NCI-H1048 (cell line): ENCODE measurements around the gene CCDC14.
"Not testable (repeated sequence)": the region's sequence is repeated elsewhere in the genome, so short reads cannot be mapped to it uniquely, and the experiment has no call there.

Source experiments
- DNase-seq: peaks from one replicate; lab custom pipeline; 2025; lab: John Stamatoyannopoulos, UW

The CCDC14 gene

GRCh38 chr3:123899300-123899865 is 61.6 kb downstream of the CCDC14 start:
- no peak for DNase-seq

- no peak for DNase-seq
Measured at GRCh38 chr3:123893012-123893411, 68.0 kb downstream of the CCDC14 start.

DNA sequence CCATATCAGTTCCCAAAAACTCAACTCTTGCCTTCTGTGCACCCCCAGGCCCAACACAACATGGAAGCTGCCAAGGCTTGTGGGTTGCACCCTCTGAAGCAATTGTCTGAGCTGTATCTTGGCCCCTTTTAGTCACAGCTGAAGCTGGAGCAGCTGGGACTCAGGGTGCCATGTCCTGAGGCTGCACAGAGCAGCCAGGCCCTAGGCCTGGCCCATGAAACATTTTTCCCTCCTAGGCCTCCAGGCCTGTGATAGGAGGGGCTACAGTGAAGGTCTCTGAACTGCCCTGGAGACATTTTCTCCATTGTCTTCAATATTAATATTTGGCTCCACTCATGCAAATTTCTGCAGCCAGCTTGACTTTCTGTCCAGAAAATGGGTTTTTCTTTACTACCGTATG is 68.8 kb downstream of the CCDC14 start:
- DNase-seq = no peak

GRCh38 chr3:123890991-123891390 is 70.0 kb downstream of the CCDC14 start:
- not testable (repeated sequence) for DNase-seq

- not testable (repeated sequence) for DNase-seq
Measured at GRCh38 chr3:123890162-123890561, 70.9 kb downstream of the CCDC14 start.

DNA sequence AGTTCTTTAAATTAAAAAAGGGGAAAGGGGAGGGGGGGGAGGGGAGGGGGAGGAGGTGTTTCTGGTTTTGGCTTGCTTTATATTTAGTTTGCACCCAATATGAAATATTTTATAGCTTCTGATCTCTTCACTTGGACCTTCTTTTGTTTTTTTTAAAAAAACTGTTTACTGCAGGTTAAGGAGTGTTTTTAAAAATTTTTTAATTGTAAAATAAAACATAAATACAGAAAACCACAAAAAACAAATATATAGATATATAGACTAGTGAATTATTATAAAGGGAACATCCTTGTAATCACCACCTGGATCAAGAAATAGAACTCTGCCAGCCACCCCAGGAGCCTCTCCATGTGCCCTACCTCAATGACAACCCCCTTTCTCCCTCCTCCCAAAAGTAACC is 76.0 kb downstream of the CCDC14 start:
- DNase-seq = no peak

- DNase-seq = peak; percentile 47
Measured at GRCh38 chr3:123884203-123884831, 76.7 kb downstream of the CCDC14 start, which contains the start of gene MYLK. MYLK (minus strand) TSS chr3:123884332; CDS start chr3:123793841, 90,491 bp downstream.

DNA sequence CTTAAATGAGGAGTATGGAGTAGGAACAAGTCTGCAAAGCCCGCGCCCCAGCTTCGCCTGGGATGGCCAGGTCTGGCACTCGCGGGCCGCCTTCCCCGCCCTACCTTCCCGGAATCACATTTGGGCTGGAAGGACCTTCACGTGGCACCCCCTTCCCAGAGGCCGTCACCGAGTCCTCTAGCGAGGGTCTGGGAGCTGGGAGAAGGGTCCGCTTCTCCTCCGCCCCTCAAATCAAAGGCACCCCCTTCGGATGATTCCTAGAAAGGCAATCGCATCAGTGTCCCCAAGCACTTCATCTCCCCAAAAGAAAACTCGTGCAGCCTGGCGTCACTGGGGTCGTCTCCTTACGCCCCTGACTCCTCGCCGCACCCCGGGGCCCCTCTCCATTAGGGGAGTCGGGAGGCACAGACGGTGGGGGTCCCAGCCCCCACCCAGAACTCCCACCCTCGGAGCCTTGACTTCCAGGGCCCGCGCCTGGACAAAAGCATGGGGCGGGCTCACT is 77.3 kb downstream of the CCDC14 start:
- DNase-seq = no peak

DNA sequence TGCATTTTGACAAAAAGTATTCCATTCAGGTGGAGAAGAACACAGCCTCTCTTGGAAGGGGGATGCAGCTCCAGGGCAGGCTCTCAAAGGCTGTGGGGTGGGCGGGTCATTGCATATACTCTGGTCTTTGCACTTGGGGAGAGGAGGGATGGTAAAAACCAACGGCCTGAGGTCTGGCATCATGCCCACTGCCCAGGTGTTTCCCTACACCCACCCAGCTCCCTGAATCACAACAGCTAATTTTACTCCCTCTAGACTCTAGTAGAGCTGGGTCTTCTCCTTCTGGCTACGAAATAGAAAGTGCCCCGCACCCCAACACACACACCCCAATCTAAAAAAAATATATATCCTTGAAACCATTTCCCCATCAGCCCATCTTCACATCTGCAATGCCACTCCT is 77.9 kb downstream of the CCDC14 start:
- no peak for DNase-seq

- DNase-seq = no peak
Measured at GRCh38 chr3:123881771-123882170, 79.3 kb downstream of the CCDC14 start.

- DNase-seq = no peak
Measured at GRCh38 chr3:123880998-123881561, 79.9 kb downstream of the CCDC14 start.

- no peak for DNase-seq
Measured at GRCh38 chr3:123878807-123879206, 82.2 kb downstream of the CCDC14 start.

DNA sequence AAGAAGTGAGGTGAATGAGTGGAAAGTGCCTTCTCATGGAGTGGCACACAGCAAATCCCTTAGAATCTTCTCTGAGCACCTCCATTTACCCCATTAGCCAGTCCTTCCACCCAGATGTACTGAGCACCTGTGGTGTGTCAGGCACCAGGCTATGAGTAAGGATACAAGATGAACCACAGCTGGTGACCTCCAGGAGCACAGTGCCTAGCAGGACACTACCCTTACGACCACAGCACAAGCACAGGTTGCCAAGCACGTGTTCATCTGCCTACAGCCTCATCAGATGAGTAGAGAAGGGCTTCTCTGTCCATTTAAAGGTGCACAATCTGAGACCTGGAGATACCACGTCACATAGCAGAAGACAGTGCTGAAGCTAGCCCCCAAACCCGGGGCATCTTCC is 83.1 kb downstream of the CCDC14 start:
- DNase-seq = no peak

DNA sequence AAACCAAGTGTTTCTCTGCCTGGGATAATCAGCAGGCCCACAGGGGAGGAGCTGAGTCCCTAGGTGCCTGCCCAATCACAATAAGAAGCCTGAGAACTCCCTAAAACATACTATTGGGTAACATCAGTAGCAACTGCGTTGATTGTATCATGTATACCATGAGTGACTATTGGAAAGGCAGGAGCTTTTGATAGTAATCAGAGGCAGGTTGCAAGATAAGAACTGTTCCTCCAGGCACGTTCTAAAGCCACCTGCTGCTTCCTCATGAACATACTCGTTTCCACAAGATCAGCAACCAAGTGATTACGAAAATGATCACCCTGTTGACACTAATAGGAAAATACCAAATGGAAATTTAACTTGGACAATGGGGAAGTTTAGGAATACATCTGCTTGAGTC is 83.6 kb downstream of the CCDC14 start:
- DNase-seq = no peak

DNA sequence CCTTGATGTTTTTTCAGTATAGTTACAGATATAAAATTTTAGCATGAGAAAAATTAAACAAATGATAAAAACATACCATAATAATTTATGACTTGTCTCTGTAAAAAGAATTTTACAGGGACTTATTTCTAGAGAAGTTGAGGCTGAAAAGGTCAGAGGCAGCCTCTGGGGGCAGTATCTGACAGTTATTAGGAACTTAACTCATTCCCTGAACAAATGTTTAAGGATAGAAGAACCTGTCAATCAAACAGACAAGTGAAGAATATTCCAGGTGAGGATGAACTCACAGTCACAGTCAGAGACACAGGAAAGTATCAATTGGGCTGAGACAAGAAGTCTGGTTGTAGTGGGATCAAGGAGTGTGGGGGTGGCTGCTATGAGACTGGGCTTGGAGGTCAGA is 84.2 kb downstream of the CCDC14 start:
- DNase-seq = no peak

GRCh38 chr3:123872621-123873020 is 88.4 kb downstream of the CCDC14 start:
- DNase-seq = no peak

GRCh38 chr3:123871946-123872345 is 89.1 kb downstream of the CCDC14 start:
- DNase-seq = no peak

- DNase-seq = no peak
Measured at GRCh38 chr3:123870033-123870432, 91.0 kb downstream of the CCDC14 start.

- no peak for DNase-seq
Measured at GRCh38 chr3:123869165-123869564, 91.9 kb downstream of the CCDC14 start.

DNA sequence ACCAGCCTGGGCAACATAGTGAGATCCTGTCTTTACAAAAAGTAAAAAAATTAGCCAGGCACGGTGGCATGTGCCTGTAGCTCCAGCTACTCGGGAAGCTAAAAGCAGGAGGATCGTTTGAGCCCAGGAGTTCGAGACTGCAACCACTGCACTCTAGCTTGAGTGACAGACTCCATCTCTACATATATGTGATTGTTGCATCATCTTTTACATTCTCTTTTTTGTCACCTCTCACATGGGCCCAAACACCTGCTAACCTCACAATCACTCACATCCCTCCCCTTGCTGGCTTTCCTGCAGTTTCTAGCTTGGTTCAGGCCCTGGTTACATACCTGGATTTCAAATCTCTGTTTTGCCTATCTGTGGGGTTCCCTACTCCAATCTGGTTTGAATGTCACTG is 96.3 kb downstream of the CCDC14 start:
- DNase-seq = no peak
